ENCODE results near the gene ACTR5.
"Not testable (repeated sequence)": the region's sequence is repeated elsewhere in the genome, so short reads cannot be mapped to it uniquely, and the experiment has no call there.

Gene ACTR5

GRCh38 chr20:38769376-38770295 lies 21.4 kb downstream of the ACTR5 start:
- DNase-seq = no peak

- no peak for DNase-seq
Observed at GRCh38 chr20:38770546-38770945, 22.3 kb downstream of the ACTR5 start.

- DNase-seq = no peak
Observed at GRCh38 chr20:38770970-38771369, 22.7 kb downstream of the ACTR5 start.

GRCh38 chr20:38771621-38772020 lies 23.4 kb downstream of the ACTR5 start:
- no peak for DNase-seq

GRCh38 chr20:38774167-38774566 lies 25.9 kb downstream of the ACTR5 start:
- no peak for DNase-seq

GRCh38 chr20:38776363-38776762 lies 28.1 kb downstream of the ACTR5 start:
- DNase-seq = no peak

- DNase-seq = no peak
Observed at GRCh38 chr20:38779247-38780097, 31.2 kb downstream of the ACTR5 start.

GRCh38 chr20:38782275-38782674 lies 34.0 kb downstream of the ACTR5 start:
- no peak for DNase-seq

- DNase-seq = no peak
Observed at GRCh38 chr20:38787870-38788269, 39.6 kb downstream of the ACTR5 start.

- no peak for DNase-seq
Observed at GRCh38 chr20:38789503-38790199, 41.4 kb downstream of the ACTR5 start.

GRCh38 chr20:38790200-38791053 lies 42.2 kb downstream of the ACTR5 start:
- DNase-seq = peak in 2 of 4 experiments; percentile 58 to 59

- no peak for DNase-seq
Observed at GRCh38 chr20:38791291-38791690, 43.0 kb downstream of the ACTR5 start.

GRCh38 chr20:38791940-38792339 lies 43.7 kb downstream of the ACTR5 start:
- no peak for DNase-seq

GRCh38 chr20:38794057-38794456 lies 45.8 kb downstream of the ACTR5 start:
- not testable (repeated sequence) for DNase-seq

GRCh38 chr20:38798266-38798665 lies 50.0 kb downstream of the ACTR5 start:
- peak in 3 of 4 experiments; percentile 19 to 25 (median 22) for DNase-seq

- DNase-seq = peak; percentile 30 to 63 (median 44)
Observed at GRCh38 chr20:38799203-38799602, 50.9 kb downstream of the ACTR5 start.

- no peak for DNase-seq
Observed at GRCh38 chr20:38800882-38801281, 52.6 kb downstream of the ACTR5 start.

GRCh38 chr20:38804221-38804620 lies 56.0 kb downstream of the ACTR5 start:
- DNase-seq = no peak

- peak in 3 of 4 experiments; percentile 10 to 24 (median 24) for DNase-seq
Observed at GRCh38 chr20:38804682-38805501, 56.6 kb downstream of the ACTR5 start.

- DNase-seq = peak in 3 of 4 experiments; percentile 44 to 65 (median 52)
Observed at GRCh38 chr20:38805502-38805957, 57.3 kb downstream of the ACTR5 start, which contains the start of gene PPP1R16B. Gene PPP1R16B, plus strand, starts transcription at chr20:38805697. Its CDS starts 30,229 bp downstream, at chr20:38835926.

Measured in suppressor macrophage (primary cell).